Naive thymus-derived CD4-positive, alpha-beta T cell (primary cell): ENCODE results near the gene LRRC17. TPM values are rescaled to one million over a fixed set of nuclear protein-coding genes. Genes with fewer than 3 reads are reported as not detected.
A peak's percentile ranks its signal among the peaks of the same experiment; 100 is the strongest.

Source experiments
- ATAC-seq: fragments of 150-1000 bp; cut with Tn5 transposase; 2 replicates; pipeline ENCODE4 v1.10.0; 2021; ENCODE audit warnings: mild to moderate bottlenecking, moderate library complexity
- CTCF ChIA-PET: fragments of 350-600 bp; sonication (Branson Sonifier 250); formaldehyde crosslinking; loops from one replicate; lab custom pipeline; 2021; ENCODE audit warnings: antibody characterized with exemption; lab: Charles Lee
- POLR2A ChIA-PET: fragments of 350-600 bp; sonication (Branson Sonifier 250); formaldehyde crosslinking; loops from one replicate; lab custom pipeline; 2021; ENCODE audit warnings: antibody characterized with exemption, inconsistent platforms; lab: Charles Lee
- DNase-seq, 9 donors: peaks; one replicate each; pipeline versions ENCODE4 v3.0.0 to v3.0.0-alpha.2; 2020 to 2022; ENCODE audit warnings: mixed read lengths in 1 of 9
- H3K27ac ChIP-seq: one replicate; pipeline ENCODE4 v1.7.0; 2013; ENCODE audit warnings: mild to moderate bottlenecking, low read depth, low read length, moderate library complexity
- H3K27me3 ChIP-seq, 2 donors: one replicate each; pipeline ENCODE4 v1.7.0; 2013; ENCODE audit warnings: low read length in 2 of 2, mild to moderate bottlenecking in 2 of 2, moderate library complexity in 2 of 2; ENCODE audit not compliant: control insufficient read depth in 2 of 2, insufficient read depth in 2 of 2
- H3K36me3 ChIP-seq, 3 experiments: 1 replicate in 2 of 3; 2 replicates in 1 of 3; pipeline ENCODE4 v1.7.0; 2013; ENCODE audit warnings: low read length in 3 of 3, mild to moderate bottlenecking in 3 of 3, moderate library complexity in 1 of 3; ENCODE audit not compliant: insufficient read depth in 3 of 3, control insufficient read depth in 2 of 3
- H3K4me1 ChIP-seq, 2 donors: one replicate each; pipeline ENCODE4 v1.7.0; 2013; ENCODE audit warnings: low read length in 2 of 2, mild to moderate bottlenecking in 2 of 2, moderate library complexity in 1 of 2; ENCODE audit not compliant: control insufficient read depth in 2 of 2, insufficient read depth in 2 of 2
- H3K4me3 ChIP-seq: 2 replicates; pipeline ENCODE4 v1.7.0; 2013; ENCODE audit warnings: mild to moderate bottlenecking, low read length
- H3K9me3 ChIP-seq, 3 experiments: 1 replicate in 2 of 3; 2 replicates in 1 of 3; pipeline ENCODE4 v1.7.0; 2013; ENCODE audit warnings: low read length in 3 of 3; ENCODE audit not compliant: control insufficient read depth in 2 of 3
- H3K27ac Mint-ChIP-seq, 9 donors: one replicate each; pipeline ENCODE4 v1.8.0; 2020 to 2022; ENCODE audit warnings: mixed read lengths in 9 of 9, mild to moderate bottlenecking in 8 of 9, moderate library complexity in 5 of 9, inconsistent platforms in 2 of 9
- H3K27me3 Mint-ChIP-seq, 5 donors: one replicate each; pipeline ENCODE4 v1.8.0; 2021 to 2022; ENCODE audit warnings: mixed read lengths in 5 of 5, mild to moderate bottlenecking in 1 of 5
- H3K36me3 Mint-ChIP-seq, 5 donors: one replicate each; pipeline ENCODE4 v1.8.0; 2020 to 2022; ENCODE audit warnings: mixed read lengths in 5 of 5, mild to moderate bottlenecking in 3 of 5, inconsistent platforms in 1 of 5
- H3K4me1 Mint-ChIP-seq, 7 donors: one replicate each; pipeline ENCODE4 v1.8.0; 2020 to 2022; ENCODE audit warnings: mixed read lengths in 7 of 7, mild to moderate bottlenecking in 3 of 7, inconsistent platforms in 1 of 7
- H3K4me3 Mint-ChIP-seq, 10 donors: one replicate each; pipeline ENCODE4 v1.8.0; 2020 to 2022; ENCODE audit warnings: mild to moderate bottlenecking in 10 of 10, mixed read lengths in 10 of 10, moderate library complexity in 6 of 10, inconsistent platforms in 2 of 10
- H3K9me3 Mint-ChIP-seq, 11 donors: one replicate each; pipeline ENCODE4 v1.8.0; 2020 to 2022; ENCODE audit warnings: mixed read lengths in 11 of 11, mild to moderate bottlenecking in 4 of 11, inconsistent platforms in 1 of 11, moderate library complexity in 1 of 11
- intact Hi-C, 2 donors: fragments of 100-400 bp; cut with micrococcal nuclease; formaldehyde crosslinking; loops; one replicate each; pipeline ENCODE4 v1.15.1; 2023
- polyA plus RNA-seq, 2 donors: library from polyadenylated mRNA; unstranded; fragments of 300-500 nt; fragmentation: Illumina TruSeq; gene quantifications; one replicate each; pipeline ENCODE4 v1.2.3, GENCODE V29; 2021
- total RNA-seq, 6 experiments: library from RNA in 5 of 6; stranded (reverse) in 5 of 6; gene quantifications; 1 replicate in 5 of 6; 2 replicates in 1 of 6; pipeline ENCODE4 v1.2.3 and lab custom pipeline; 2021 to 2026

The LRRC17 gene
- total and polyA plus RNA-seq, 7 experiments from 2014 or later = 0.20 to 1.1 (median 0.32) TPM; not detected in 1

DNA sequence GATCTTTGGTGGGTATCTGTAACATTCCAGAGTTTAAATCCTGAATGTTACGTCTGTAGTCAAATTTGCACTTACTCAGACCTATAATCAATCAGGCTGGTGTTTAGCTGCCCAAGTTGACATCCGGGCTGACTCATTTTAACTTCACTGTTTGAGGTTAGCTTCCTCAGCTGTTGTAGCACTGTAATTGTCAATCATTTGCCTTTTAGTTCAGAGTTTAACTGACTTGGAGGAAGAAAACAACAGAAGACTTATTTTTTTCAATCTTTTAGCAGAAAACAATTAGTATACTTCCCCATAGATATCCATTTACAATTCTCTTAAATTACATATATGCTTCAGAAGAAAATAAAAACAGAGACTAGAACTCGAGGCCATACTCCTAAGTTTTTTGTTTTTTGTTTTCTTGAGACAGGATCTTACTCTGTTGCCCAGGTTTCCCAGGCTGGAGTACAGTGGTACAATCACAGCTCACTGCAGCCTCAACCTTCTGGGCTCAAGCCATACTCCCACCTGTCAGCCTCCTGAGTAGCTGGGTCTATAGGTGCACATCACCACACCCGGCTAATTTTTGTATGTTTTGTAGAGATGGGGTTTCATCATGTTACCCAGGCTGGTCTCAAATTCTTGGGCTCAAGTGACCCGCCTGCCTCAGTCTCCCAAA lies 38.5 kb upstream of the LRRC17 start:
- H3K4me3 Mint-ChIP-seq = peak overlapping the region in 1 of 10 donors; percentile 15
- H3K27ac ChIP-seq = no peak overlapping the region
- peaks cover 4 to 21% (median 5%) of the 10 kb centered on the region in 5 donors for H3K36me3 Mint-ChIP-seq
- peak; percentile 44 for ATAC-seq
- no peaks in the 10 kb centered on the region for H3K9me3 Mint-ChIP-seq
- no peak overlapping the region for H3K4me3 ChIP-seq
- no peaks in the 10 kb centered on the region for H3K4me1 ChIP-seq
- no peaks in the 10 kb centered on the region for H3K9me3 ChIP-seq
- CTCF ChIA-PET = no interaction called here
- H3K27me3 ChIP-seq = no peaks in the 10 kb centered on the region
- POLR2A ChIA-PET = no interaction called here
- intact Hi-C loops = no loop called here
- peaks cover 0 to 30% (median 0%) of the 10 kb centered on the region in 7 donors for H3K4me1 Mint-ChIP-seq
- H3K27ac Mint-ChIP-seq = peak overlapping the region in 1 of 9 donors; percentile 4
- H3K27me3 Mint-ChIP-seq = peaks cover 0 to 2% (median 0%) of the 10 kb centered on the region in 5 donors
- H3K36me3 ChIP-seq = no peaks in the 10 kb centered on the region
- DNase-seq = no peak

DNA sequence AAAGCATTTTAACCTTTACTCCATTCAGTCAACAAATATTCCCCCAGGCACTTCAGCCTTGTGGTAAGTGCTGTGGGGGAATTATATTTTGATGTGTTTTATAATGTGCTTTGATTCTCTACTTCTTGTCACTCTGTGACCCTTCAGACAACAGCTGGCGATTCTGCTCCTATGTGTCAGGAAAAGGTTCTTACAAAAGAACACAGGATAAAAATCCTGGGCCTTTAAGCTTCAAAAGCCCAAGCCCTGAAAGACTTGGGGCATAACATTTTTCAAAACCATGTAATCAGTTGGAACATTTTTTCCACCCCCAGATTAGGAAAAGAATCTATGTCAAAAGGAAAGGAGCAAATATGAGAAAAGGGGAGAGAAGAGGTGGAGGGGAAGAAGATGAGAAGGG lies 37.8 kb upstream of the LRRC17 start:
- H3K27ac ChIP-seq = no peak overlapping the region
- no peaks in the 10 kb centered on the region for H3K27me3 ChIP-seq
- no peaks in the 10 kb centered on the region for H3K4me1 ChIP-seq
- Mint-ChIP-seq H3K36me3 (peaks cover 4 to 19% (median 5%) of the 10 kb centered on the region in 5 donors), H3K9me3 (no peaks in the 10 kb centered on the region), H3K4me1 (peaks cover 0 to 30% (median 0%) of the 10 kb centered on the region in 7 donors), H3K27ac (no peak overlapping the region), H3K4me3 (no peak overlapping the region), H3K27me3 (peaks cover 0 to 2% (median 0%) of the 10 kb centered on the region in 5 donors)
- DNase-seq (no peak), ATAC-seq (no peak)
- intact Hi-C loops = no loop called here
- no peaks in the 10 kb centered on the region for H3K36me3 ChIP-seq
- H3K4me3 ChIP-seq = no peak overlapping the region
- ChIA-PET CTCF (interaction anchor here (0.6 kb wide), 1 partner anchor 471 kb away, joined by 3 read pairs; no protein-coding TSS in a partner anchor), POLR2A (no interaction called here)
- H3K9me3 ChIP-seq = no peaks in the 10 kb centered on the region

DNA sequence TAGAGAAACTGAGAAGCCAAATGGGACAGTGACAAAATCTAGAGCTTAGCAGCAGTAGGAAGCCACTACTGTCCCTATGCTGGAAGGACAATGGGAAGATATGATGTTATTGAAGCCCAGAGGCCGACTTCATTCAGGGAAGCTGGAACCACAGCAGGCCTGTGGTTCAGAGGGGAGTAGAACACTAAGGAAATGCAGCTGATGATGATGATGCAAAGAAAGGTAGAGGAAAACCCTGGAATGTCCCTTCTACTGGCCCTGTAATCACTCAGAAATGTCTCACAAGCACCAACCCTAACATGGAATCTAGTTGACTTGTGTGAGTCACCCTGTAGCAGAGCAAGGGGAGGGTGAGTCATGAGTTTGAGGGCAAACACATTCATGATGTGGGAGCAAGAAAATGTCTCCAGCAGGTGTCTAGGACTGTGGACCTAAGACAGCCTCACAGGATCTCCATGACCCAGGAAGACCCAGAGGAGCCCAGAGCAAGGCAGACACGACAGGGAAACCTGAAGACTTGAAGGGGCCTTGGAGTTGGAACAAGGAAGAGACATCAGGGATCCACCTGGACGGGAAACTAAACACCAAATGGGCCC lies 37.0 kb upstream of the LRRC17 start:
- no peak overlapping the region for H3K27ac ChIP-seq
- H3K4me3 Mint-ChIP-seq = no peak overlapping the region
- DNase-seq (peak in 1 of 9 donors; percentile 37), ATAC-seq (peak; percentile 20)
- no peaks in the 10 kb centered on the region for H3K4me1 ChIP-seq
- H3K4me3 ChIP-seq = no peak overlapping the region
- H3K27ac Mint-ChIP-seq = no peak overlapping the region
- H3K9me3 ChIP-seq = no peaks in the 10 kb centered on the region
- peaks cover 4 to 16% (median 5%) of the 10 kb centered on the region in 5 donors for H3K36me3 Mint-ChIP-seq
- peaks cover 0 to 30% (median 0%) of the 10 kb centered on the region in 7 donors for H3K4me1 Mint-ChIP-seq
- H3K36me3 ChIP-seq = no peaks in the 10 kb centered on the region
- intact Hi-C loops = no loop called here
- ChIA-PET POLR2A (no interaction called here), CTCF (no interaction called here)
- peaks cover 0 to 6% (median 0%) of the 10 kb centered on the region in 5 donors for H3K27me3 Mint-ChIP-seq
- H3K27me3 ChIP-seq = no peaks in the 10 kb centered on the region
- no peaks in the 10 kb centered on the region for H3K9me3 Mint-ChIP-seq

DNA sequence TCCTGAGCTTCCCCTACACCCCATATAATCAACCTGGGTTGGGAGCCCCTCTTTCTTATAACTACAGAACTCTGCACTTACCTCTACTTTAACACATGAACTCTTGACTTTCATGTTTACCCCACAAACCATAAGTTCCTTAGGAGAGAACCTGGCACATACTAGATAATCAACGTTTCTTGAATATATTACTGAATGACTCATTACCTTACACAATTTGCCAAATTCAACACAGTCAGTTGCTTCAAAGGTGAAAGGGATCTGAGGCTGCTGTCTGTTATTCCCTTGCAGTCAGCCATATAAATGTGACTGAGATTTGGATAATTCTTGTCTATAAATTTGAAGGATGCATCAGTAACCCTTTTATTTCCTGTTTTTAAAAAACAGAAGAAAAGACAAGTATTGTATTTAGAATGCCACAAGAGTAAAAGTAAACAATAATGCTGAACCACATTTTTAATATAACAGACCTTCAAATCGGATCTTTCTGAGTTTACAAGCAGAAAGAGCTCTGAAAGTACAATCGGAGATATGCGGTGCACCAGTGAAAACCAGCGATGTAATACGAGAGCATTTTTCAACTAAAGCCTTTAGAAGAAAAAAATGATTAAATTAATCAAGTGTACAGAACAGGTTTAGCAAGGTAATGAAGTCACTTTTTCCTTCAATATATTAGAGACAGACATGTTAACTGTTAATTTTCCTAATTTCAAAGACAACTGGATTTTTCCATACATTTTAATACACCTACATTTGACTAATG lies 29.5 kb upstream of the LRRC17 start:
- H3K27ac Mint-ChIP-seq = no peak overlapping the region
- Histone ChIP-seq H3K27ac (no peak overlapping the region), H3K27me3 (no peaks in the 10 kb centered on the region), H3K4me3 (no peak overlapping the region), H3K4me1 (no peaks in the 10 kb centered on the region), H3K36me3 (no peaks in the 10 kb centered on the region), H3K9me3 (no peaks in the 10 kb centered on the region)
- DNase-seq (no peak), ATAC-seq (no peak)
- H3K36me3 Mint-ChIP-seq = peaks cover 0 to 4% (median 0%) of the 10 kb centered on the region in 5 donors
- ChIA-PET CTCF (no interaction called here), POLR2A (no interaction called here)
- H3K9me3 Mint-ChIP-seq = peaks cover 0 to 1% (median 0%) of the 10 kb centered on the region in 11 donors
- no peak overlapping the region for H3K4me3 Mint-ChIP-seq
- intact Hi-C loops = no loop called here
- H3K4me1 Mint-ChIP-seq = no peaks in the 10 kb centered on the region
- H3K27me3 Mint-ChIP-seq = peaks cover 0 to 9% (median 0%) of the 10 kb centered on the region in 5 donors

DNA sequence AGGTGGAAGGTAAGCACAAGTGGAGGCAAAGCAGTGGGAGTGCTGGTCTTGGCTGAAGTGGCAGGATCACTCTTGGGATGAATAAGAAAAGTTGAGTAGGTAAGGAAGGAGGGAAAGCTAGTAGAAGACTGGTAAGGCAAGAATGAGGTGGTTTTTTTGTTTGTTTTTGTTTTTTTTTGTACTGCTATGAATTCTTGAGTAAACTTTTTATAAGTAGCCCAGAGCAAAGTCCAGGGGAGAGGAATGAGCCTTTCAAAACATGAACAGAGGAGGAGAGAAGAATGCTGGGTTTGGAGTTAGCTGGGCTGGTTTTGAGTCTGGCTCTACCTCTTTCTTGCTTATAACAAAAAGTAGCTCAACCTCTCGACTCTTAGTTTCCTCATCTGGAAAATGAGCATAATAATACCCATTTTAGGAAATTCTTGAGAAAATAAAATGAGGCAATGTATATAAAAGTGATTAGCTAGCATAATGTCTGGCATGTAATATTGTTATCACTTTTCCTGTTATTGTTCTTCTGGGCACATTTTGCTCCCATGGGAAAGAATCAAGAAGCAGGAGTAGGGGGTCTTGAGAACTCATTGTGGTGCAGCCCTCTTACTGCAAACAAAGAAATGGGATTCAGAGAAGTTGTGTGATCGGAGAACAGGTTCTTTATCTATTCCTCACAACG lies 24.1 kb upstream of the LRRC17 start:
- ChIA-PET CTCF (no interaction called here), POLR2A (no interaction called here)
- no peak overlapping the region for H3K4me3 Mint-ChIP-seq
- H3K9me3 Mint-ChIP-seq = peaks cover 0 to 4% (median 0%) of the 10 kb centered on the region in 11 donors
- H3K27ac ChIP-seq = no peak overlapping the region
- intact Hi-C loops = no loop called here
- no peaks in the 10 kb centered on the region for H3K27me3 ChIP-seq
- DNase-seq (no peak), ATAC-seq (no peak)
- H3K36me3 Mint-ChIP-seq = peaks cover 0 to 5% (median 0%) of the 10 kb centered on the region in 5 donors
- H3K9me3 ChIP-seq = no peaks in the 10 kb centered on the region
- H3K27me3 Mint-ChIP-seq = peaks cover 0 to 4% (median 0%) of the 10 kb centered on the region in 5 donors
- no peak overlapping the region for H3K27ac Mint-ChIP-seq
- no peaks in the 10 kb centered on the region for H3K4me1 ChIP-seq
- H3K4me1 Mint-ChIP-seq = no peaks in the 10 kb centered on the region
- H3K36me3 ChIP-seq = no peaks in the 10 kb centered on the region
- no peak overlapping the region for H3K4me3 ChIP-seq

DNA sequence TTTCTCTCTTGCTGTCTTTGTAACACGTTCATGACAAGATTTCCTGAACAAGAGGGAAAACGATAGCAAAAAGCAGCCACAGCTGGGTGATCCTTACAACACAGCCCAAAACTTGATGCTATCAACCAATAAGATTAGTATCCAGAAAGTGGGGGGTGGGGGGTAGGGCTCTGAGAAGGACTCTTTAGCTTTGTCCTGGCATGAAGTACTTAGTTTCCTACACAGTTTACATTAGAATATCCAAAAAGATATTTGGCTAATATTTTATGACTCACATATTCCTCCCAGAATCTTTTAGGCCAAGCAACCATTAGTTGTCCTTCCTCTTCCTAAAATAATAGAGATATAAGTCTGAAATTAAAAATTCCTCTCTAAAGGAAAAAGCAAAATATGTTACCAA lies 22.9 kb upstream of the LRRC17 start:
- POLR2A ChIA-PET = no interaction called here
- Histone ChIP-seq H3K27me3 (no peaks in the 10 kb centered on the region), H3K27ac (no peak overlapping the region), H3K4me3 (no peak overlapping the region), H3K4me1 (no peaks in the 10 kb centered on the region), H3K36me3 (no peaks in the 10 kb centered on the region), H3K9me3 (no peaks in the 10 kb centered on the region)
- intact Hi-C loops = no loop called here
- CTCF ChIA-PET = no interaction called here
- Mint-ChIP-seq H3K9me3 (peaks cover 0 to 4% (median 0%) of the 10 kb centered on the region in 11 donors), H3K27ac (no peak overlapping the region), H3K27me3 (peaks cover 0 to 4% (median 0%) of the 10 kb centered on the region in 5 donors), H3K4me3 (no peak overlapping the region), H3K4me1 (no peaks in the 10 kb centered on the region), H3K36me3 (peaks cover 0 to 5% (median 0%) of the 10 kb centered on the region in 5 donors)
- ATAC-seq = no peak
- DNase-seq = no peak
